ENCODE data around the gene KLHL15. TPM values are rescaled to one million over a fixed set of nuclear protein-coding genes. Genes with fewer than 3 reads are reported as not detected.

KLHL15 gene
- total and polyA plus RNA-seq, 2 of the 13 experiments (the other 11 are each of a cell fraction or from before 2014, with no cell fraction given): 2.8 to 5.5 TPM

- no peak for TF ChIP-seq TEF (CRISPR knock-in tag; IDR thresholded peaks at IDR 0.05)
- TF ChIP-seq MED13 (CRISPR knock-in tag; IDR thresholded peaks at IDR 0.05): no peak
- TF ChIP-seq YEATS2 (CRISPR knock-in tag; IDR thresholded peaks at IDR 0.05; ENCODE audit: borderline replicate concordance): no peak
- TF ChIP-seq CREM (IDR thresholded peaks at IDR 0.05): no peak
- no peak for TF ChIP-seq CREM (CRISPR knock-in tag; IDR thresholded peaks at IDR 0.05)
- no peak for TF ChIP-seq ZNF264 (CRISPR knock-in tag; IDR thresholded peaks at IDR 0.05)
- TF ChIP-seq ETV5 (CRISPR knock-in tag; IDR thresholded peaks at IDR 0.05; ENCODE audit: borderline replicate concordance): no peak
Measured at GRCh38 chrX:23982891-23983290, 44.1 kb downstream of the KLHL15 start (continued).

GRCh38 chrX:23981711-23982110 lies 45.3 kb downstream of the KLHL15 start:
- intact Hi-C loops (cut with micrococcal nuclease; ENCODE audit: unreplicated experiment) (no loop called here), in situ Hi-C loops (cut with HindIII; ENCODE audit: extremely low pct_ligation_motif_present, low pct_unique_long_range_greater_than_20kb) (no loop called here)
- Histone ChIP-seq H3K36me3 (replicated peaks in 1 of 2; ENCODE audit: control insufficient read depth in 1 of 2, insufficient read depth in 2 of 2, low read length in 2 of 2) (0 out of 5 replicates have a peak, but pooled peaks cover 0 to 3% of the 10 kb centered on the region in 2 experiments), H3K9ac (ENCODE audit: insufficient read depth, low read depth, low read length) (no peak overlapping the region), H2AFZ (ENCODE audit: low read length) (no peak overlapping the region), H3K79me2 (ENCODE audit: insufficient read depth, low read length) (no peaks in the 10 kb centered on the region), H3K27ac (ENCODE audit: extremely low read length, insufficient read depth, low read length) (no peak overlapping the region), H3K4me1 (ENCODE audit: insufficient read depth, low read length) (no peaks in the 10 kb centered on the region), H4K20me1 (ENCODE audit: insufficient read depth, low read length) (no peaks in the 10 kb centered on the region), H3K4me2 (ENCODE audit: low read depth, low read length) (no peak overlapping the region), H3K4me3 (replicated peaks in 1 of 3; ENCODE audit: insufficient read depth in 1 of 3, low read depth in 2 of 3, low read length in 3 of 3) (no peak overlapping the region), H3K27me3 (ENCODE audit: control insufficient read depth in 1 of 2, insufficient read depth in 2 of 2, low read length in 2 of 2) (no peaks in the 10 kb centered on the region), H3K9me3 (ENCODE audit: low read length) (no peaks in the 10 kb centered on the region)
- ChIA-PET CTCF (ENCODE audit: low intra/inter-chr PET ratio, low total read pairs) (no interaction called here), POLR2A (no interaction called here)
- WGBS (ENCODE audit: low lambda C conversion rate): 95% methylated on average over 2 of the region's 2 CpGs
- no peak for TF ChIP-seq ZNF543 (CRISPR knock-in tag; IDR thresholded peaks at IDR 0.05)
- no peak for TF ChIP-seq THYN1 (CRISPR knock-in tag; IDR thresholded peaks at IDR 0.05; ENCODE audit: borderline replicate concordance, low read depth)
- no peak for TF ChIP-seq GATA4 (IDR thresholded peaks at IDR 0.05; ENCODE audit: borderline replicate concordance, low read depth)
- no peak for DNase-seq (ENCODE audit: low spot score)
- BruUV-seq (replicated peaks): no TSS peak
- no peak for ATAC-seq
- FAIRE-seq: no peak

Measured in HepG2 (cell line).